HG03460 (cell line): Measurements from ENCODE around the gene FSTL4.

Experiments used
- ATAC-seq: cut with Tn5 transposase; IDR thresholded peaks from one replicate; pipeline ENCODE4 v1.9.1; 2021; ENCODE audit not compliant: unreplicated experiment

Gene FSTL4

DNA sequence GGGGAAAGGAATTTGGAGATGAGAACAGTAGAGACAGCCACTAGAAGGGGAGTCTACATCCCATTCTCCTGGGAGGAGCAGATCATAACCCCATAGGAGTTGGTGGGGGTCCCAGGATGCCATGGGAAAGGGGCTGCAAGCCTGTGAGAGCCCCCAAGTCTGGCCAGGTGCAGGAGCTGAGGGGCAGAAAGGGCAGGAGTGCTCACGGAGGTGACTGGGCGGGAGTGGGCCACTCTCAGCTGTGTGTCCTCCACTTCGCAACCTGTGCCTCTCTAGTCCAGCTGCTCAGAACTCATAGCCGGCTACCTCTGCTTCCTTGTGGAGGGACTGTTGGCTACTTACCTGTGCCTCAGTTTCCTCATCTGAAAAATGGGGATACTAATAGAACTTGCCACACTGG lies 263.9 kb downstream of the FSTL4 start:
- no peak for ATAC-seq

DNA sequence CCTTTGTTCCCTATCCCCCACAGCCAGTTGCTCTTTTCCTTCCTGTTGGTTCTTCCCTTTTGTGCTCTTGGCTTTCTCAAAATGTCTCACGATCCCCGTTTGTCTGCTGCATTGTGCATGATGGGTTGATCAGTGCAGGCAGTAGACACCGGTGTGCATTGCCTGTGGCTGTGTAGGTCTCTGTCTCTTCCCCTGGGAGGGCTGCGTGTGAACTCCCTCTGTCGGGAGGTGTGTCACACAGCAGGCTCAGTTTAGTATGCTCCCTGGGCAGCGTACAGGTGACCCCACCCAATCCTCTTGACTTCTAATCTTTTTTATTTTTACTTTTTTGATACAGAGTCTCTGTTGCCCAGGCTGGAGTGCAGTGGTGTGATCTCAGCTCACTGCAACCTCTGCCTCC lies 265.3 kb downstream of the FSTL4 start:
- no peak for ATAC-seq

DNA sequence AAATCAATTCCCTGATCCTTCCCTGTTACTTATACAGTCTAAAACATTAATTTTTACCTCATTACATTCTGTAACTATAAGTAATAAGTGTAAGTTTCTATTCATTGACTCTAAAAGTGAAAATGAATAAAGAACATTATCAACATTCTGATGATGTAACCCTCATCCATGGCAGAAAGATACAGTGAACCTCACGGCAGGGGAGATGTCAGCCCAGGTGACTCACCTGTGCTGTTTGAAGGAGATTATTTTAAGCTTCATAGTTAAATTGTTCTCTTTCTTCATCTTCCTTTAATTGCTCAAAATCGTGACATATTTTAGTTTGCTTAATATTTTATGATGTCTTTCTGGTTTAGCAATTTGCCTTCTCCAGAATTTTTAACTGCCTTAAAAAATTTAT lies 268.1 kb downstream of the FSTL4 start:
- no peak for ATAC-seq

DNA sequence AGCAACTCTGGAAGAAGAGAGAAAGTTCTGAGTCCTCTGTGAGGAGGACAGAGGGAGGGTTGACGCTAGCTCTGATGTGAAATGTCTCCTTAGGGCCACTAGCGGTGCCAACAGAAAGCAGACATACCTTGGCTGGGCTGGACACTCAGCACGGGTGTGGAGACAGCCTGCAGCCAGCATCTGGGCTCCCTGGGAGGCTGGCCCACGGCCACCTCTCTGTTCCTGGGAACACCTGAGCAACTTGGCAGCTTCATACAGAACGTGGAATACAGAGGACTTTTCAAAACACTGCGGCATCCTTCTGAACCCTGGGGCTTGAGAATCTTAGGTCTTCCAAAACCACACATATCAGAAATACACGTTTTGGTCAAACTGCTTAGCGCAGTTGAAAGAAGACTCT lies 269.1 kb downstream of the FSTL4 start:
- no peak for ATAC-seq

DNA sequence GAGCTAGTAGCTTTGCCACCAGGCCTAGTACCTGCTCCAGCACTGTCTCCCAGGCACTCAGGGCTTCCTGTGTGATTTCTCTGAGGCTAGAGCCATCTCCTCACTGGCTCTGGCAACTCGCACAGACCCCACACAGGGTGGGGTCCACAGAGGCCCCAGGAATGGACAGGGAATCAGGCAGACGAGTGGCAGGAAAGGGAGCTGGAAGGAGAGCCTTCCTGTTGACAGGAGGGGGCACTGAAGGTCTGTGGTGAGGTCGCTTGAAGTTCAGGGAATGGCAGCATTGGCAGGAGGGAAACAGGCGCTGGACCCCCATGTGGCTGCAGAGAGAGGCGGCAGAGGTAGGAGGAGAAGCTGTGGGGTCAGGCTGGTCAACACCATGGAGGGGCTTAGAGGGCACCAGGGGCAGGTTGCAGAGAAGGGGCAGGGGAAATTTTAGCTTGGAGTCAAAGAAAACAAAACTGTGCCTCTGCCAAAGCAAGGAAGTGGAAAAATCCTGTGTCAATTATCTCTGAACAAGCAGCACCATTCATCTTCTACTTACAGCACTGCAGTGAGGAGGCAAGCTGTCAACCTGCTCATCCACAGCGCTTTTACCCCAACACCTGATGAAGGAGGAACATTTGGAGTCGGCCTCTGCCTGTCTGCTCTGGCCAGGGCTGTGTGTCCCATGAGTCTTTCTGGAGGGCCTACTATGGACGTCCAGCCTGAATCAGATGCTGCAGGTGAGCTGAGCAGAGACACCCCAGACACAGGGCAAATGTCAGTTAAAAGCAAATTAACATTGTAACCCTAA lies 270.2 kb downstream of the FSTL4 start:
- no peak for ATAC-seq

DNA sequence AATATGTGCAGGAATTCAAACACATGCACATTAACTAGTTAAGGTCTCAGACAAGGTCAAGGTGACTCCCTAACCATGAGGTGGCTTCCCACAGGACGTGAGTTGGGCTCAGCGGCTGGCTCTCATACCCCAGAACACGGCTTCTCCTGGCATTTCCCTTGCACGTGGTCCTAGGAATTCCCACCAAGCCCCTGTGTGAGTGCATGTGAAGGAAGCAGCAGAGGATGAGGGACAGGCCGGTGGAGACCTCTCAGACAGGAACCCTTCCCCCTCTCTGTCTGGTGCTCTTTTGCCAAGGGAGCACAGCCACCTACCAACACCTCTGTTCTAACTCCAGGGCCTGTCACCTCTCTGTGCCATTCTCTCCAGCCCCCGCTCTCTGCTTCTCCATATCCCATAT lies 271.0 kb downstream of the FSTL4 start:
- no peak for ATAC-seq

DNA sequence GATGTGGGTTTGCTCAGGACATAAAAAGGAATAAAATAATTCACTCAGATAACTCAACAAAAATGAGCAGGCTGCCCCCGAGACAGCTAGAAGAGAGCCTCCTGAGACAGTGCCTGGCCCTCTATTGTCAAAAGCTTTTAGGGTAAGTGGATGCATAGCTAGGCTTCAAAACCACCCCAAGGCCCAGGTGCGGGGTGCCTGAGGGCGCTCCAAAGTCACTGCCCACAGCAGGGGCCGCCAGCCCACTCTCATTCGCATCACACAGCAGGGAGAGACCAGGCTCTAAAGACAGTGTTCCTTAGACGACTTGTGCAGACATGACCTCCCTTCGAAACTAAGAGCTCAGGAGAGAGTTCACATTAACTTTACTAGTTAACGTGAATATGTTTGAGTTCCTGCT lies 271.5 kb downstream of the FSTL4 start:
- no peak for ATAC-seq

DNA sequence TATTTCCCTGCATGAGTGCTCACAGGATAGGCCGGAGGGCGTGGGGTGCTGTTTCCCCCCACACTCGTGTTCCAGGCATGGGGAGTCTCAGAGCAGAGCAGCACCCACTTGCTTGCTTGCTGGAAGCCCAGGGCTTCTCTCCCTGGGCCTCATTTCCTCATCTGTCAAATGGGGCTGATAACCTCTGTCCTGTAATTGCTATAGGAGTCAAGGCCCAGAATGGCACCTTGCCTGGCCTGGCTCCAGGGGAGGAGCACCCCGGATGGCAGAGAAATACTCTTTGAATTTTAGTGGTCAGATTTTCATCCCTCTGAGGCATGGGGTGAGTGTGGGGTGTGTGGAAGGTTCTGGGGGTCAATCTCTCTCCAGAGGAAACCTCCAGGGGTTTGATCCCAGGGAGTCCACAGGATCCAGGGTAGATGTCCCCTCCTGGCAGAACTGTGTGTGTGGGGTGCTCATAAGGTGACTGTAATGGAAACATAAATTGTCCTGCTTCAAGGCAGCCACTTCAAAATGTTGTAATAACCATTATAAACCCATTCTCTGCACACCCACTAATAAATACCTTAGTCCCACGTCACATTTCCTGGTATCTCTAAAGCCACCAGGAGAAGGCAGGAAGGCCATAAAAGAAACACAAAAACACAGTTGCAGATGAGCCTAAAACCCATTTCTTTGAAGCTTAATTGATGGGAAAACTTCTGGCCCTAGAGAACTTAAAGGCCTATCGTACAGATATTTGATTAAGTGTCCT lies 272.2 kb downstream of the FSTL4 start:
- no peak for ATAC-seq

DNA sequence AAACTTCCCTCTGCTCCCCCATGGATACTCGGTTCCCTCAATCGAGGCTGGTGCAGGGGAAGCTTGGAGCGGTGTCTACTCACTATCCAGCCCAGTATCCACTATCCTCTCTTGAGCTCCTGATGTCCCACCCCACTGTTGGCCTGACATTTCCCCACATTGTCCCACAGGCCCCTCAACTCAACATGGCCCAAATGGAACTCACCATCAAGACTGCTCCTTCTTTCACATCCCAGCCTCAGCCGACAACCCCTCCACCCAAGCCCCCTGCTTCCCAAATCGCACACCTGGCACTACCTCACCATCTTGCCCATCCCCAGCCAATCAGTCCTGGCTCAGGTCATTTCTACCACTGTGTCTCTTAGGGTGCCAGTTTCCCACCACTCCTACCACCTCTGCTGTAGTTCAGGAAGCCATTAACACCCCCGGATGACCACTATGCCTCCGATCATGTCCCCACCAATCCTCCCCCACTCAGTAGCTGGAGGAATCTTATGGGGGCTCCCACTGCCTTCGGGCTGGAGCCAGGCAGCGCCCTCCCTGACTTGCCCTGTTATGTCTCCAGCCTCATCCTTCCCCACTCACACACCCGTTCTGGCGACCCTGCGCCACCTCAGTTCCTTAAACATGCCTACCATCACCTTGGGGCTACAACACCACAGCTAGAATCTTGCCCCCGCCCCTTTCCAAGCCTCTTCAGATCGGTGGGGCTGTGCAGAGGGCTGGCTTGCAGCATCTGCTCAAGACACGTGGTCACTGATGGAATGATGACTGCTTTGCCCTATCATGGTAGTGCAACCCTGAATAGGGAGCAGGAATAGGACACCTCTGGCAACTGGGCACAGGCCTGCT lies 273.6 kb downstream of the FSTL4 start:
- no peak for ATAC-seq

DNA sequence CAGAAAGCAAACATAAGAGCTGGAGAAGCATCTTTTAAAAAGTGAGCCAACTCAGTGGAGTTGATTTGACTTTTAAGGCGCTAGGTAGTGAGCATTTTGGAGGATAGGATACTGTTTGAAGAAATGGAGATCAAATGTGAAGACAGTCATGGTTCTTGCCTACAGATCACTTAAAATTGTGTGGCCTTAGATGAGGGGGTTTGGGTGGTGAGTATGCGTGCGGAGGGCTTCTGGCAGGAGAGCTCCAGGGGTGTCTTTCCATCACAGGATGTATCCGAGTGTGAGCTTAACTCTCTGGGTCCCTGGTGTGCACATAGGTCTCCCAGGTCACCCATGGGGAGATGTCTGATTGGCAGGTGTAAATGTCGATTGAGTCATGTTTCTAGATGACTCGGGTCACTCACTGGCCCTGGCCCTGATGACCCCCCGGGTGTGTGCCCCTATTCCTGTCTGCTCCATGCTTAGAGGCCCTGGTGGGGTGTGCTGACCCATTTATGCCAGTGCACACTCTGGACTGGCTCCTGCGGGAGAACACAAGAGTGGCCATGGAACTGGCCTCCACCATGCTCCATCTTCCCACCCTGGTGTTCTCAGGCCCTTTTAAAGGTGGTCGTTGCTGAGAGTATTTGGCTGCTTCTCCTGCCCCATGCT lies 274.4 kb downstream of the FSTL4 start:
- no peak for ATAC-seq

DNA sequence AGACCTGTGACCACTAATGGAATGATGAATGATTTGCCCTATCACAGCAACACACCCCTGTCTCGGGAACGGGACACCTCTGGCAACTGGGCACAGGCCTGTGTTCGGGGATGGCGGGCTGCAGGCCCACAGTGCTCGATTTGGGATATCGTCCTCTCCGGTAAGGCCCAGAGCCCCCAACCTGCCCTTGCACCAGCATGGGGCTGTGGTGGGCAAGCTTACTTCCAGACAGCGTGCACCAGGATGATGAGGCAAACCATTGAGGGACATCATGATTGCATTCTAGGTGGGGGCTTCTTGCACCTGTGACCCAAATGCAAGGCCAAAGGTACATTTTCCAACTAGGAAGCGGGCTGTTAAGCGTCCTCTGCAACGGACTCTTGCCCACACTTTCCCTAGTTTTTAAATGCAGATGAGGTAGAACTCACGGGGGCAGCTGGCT lies 275.4 kb downstream of the FSTL4 start:
- ATAC-seq = no peak

DNA sequence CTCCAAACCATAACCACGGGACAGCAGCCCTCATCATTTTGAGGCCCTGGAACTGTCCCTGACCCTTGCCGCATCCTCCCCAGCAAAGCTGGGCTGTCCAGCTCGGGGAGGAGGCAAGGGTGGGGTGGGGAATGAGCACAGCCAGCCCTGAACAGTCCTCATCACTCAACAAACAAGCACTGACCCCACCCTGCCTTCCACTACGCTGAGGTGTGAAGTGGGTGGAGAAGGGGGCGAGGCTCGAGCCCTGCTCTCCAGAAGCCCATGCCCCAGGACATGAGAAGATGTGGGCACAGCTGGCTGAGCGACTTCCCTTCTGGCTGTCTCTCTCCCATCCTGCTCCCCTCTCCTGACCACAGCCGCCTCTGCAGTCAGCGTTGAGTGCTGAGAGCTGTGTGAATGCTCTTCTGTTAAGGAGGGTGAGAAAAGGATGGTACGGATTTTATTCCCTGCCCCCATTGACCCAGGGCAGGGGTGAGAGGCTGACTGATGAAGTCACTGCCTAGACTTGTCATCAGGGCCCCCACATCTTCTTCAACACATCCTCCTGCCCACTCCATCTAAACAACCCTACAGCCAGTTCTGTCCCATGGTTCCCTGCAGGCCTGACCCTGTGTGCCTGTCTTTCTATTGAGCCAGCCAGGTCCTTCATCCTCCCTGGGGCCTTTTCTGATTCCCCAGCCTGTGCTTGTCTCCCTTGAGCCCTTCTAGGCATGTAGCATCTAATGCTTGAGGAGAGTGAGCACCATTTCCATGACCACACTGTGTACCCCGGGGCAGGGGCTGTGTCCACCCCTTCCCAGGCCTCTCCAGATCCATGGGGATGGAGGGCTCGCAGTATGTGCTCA lies 276.0 kb downstream of the FSTL4 start:
- no peak for ATAC-seq

DNA sequence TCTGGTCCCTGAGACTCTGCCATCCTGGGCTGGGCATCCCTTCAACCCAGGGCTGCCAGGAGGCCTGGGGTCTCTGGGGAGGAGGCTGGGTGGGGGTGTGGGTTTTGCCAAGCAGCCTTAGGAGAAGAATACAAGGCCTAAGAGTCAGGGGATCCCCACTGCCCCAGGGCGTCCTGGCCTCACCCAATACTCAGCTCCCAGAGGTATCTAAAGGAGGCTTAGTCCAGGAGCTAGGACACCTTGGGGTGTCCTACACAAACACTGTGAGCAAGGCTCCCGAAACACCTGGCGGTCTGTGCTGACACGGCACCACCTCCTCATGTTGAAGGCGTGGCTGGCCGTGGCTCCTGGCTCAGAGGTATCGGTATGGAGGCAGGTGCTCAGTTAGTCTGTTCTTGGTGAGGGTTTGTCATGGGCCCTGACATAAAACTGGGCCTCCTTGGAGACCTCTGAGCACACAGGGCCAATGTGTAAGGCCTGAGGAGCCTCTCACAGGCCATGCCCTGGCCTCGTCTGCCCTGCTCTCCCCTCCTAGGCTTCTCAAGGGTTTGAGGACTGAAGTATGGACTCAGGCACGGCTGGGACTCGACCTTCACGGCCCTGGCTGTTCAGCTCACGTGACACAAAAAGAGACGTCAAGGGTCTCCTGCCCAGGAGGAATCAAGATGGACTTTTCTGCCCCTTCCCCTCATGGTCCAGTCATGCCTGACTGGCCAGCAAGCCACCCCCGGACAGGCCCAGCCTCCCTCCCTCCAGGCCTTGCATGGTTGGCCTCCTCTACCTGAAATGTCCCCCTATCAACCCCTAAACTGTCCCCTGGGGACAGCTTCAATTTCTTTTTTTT lies 277.3 kb downstream of the FSTL4 start:
- ATAC-seq = no peak

DNA sequence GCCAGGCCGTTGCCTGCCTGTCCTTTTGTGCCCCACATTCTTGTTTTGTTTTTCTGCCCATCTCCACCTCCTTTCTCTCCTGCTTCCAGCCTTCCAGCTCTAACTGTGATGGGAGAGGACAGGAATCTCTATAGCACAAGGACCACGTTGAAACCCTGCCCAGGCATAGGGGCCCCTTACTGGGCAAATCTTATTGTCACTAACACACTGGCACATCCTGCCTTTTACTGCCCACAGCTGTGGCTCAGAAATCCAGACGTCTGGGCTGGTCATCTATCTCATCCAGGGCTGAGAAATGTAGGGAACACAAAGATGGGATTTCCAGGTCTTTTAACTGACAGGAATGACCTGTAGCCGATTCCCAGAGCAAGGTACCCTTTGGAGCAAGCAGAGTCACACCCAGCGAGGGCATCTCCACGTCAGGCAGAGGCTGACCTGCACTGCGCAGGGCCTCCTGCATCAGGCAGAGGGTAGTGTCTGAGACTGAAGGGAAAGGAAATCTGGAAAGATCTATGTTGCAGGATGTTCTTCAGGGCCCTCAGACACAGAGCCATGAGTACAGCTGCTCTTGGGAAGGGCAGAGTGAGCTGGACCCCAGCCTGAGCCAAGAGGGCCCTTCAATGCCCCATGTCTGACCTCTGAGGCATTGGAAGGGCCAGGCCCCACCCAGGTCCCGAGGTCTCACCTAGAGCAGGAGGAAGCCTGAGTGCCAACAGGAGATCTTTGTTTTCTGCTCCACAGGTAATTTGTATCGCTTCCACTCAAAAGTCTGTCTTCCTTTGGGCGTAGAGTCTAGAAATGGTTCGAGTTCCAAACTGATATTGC lies 278.8 kb downstream of the FSTL4 start:
- no peak for ATAC-seq

DNA sequence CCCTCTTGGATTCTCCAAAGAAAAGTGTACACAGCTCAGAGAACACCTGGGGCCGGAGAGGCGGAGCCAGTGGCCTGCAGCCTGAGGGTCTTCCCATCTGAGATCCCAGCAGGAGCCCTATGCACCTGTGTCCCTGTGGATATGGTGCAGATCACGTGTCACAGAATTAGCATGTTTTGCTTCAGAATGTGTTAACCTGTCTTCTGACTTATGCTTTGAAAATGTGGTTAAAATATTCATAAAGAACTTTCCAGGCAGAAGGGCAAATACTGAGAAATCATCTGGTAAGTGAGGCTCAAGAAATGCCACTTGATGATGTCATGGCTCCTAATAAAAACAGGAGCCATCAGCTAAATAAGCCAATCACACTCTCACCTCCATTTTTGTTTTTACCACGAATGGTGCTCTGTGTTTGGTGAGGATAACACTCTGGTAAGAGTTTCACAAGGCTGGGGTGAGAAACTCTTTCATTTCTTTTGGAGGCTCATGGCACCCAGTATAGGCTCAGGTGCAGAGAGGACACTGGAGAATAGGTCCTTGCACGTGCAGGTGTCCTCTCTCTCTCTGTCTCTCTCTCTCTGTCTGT lies 279.8 kb downstream of the FSTL4 start:
- ATAC-seq = no peak

DNA sequence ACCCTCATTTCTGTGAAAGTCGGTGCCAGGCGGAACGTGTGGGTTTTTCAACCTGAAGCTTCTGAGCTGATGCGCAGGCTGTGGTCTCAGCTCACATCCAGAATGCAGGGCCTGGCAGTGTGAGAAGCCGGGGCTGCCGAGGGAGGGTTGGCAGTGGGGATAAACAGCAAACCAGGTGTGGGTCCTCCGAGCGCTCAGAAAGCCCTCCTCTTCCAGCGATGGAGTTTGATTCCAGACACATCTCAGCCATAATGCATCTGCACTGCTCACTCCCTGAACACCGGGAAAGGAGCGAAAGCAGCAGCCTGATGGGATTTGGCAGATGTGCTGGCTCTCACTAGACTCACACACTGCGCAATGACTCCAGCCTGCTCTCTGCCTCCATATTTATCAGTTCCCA lies 280.4 kb downstream of the FSTL4 start:
- ATAC-seq = no peak

DNA sequence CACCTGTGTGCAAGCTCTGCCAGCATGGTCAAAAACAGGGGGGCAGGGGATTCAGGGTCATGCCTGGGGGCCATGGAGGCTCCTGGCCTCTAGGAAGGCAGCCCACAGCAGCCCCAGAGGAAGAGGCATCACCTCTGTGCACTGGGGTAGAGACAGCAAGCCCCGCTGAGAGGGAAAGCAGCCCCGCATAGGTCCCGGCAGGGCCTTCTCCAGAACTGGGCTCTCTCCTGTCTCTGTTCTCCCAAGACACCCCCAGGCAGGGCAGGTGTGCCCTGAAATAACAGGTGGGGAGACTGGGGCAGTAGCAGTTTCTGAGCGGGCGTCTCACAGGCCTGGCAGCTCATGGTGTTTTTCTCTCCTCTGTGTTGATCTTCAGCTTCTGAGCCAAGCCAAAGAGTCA lies 281.4 kb downstream of the FSTL4 start:
- ATAC-seq = no peak

DNA sequence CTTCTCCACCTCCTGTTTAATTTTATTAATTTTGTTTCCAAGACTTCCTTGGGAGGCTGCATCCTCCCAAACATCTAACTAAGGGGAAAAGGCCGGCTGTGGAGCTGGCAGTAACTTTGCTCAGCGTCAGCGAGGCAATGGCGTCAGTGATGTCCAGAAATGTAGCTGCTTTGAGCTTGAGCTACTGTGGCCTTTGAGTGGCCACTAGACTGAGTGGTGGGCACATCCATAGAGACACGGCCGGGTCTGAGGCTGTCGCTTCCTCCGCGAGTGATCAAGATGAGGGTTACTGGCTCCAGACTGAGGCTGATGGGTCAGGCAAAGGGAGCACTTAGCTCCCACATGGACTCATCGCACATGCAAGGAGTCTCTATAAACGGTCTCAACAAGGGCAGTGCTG lies 283.5 kb downstream of the FSTL4 start:
- no peak for ATAC-seq
